Measurements from ENCODE around the gene KLK6.

DNA sequence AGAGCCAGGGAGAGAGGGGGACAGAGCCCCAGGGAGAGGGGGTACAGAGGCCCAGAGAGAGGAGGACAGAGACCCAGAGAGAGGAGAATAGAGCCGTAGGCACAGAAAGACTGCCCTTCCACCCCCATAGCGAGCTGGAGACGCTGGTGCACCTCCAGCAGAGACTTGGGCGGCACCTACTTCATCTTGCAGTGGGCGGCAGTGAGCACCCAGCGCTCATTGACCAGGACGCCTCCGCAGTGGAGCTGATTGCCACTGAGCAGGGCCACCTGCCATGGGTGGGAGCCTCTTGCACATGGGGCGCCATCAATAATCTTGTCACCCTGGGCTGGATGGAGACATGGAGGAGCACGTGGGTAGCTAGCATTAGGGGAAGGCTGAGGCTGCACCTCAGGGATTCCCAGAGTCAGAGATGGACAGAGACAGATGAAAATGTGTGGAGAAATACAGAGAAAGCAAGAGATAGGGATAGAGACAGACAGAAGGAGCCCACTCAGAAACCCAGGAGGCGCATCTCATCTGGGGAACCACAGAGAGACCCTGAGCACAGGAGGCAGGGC is 12.3 kb upstream of the KLK6 start:
- TF ChIP-seq POLR2A (IDR thresholded peaks at IDR 0.05; ENCODE audit: low read depth, low read length) (no peak), POLR2AphosphoS5 (IDR thresholded peaks at IDR 0.05; ENCODE audit: insufficient read depth, low read depth, low read length) (no peak), MYC (IDR thresholded peaks at IDR 0.05; ENCODE audit: low read depth, low read length) (no peak)
- TF ChIP-seq, protein P1, sequence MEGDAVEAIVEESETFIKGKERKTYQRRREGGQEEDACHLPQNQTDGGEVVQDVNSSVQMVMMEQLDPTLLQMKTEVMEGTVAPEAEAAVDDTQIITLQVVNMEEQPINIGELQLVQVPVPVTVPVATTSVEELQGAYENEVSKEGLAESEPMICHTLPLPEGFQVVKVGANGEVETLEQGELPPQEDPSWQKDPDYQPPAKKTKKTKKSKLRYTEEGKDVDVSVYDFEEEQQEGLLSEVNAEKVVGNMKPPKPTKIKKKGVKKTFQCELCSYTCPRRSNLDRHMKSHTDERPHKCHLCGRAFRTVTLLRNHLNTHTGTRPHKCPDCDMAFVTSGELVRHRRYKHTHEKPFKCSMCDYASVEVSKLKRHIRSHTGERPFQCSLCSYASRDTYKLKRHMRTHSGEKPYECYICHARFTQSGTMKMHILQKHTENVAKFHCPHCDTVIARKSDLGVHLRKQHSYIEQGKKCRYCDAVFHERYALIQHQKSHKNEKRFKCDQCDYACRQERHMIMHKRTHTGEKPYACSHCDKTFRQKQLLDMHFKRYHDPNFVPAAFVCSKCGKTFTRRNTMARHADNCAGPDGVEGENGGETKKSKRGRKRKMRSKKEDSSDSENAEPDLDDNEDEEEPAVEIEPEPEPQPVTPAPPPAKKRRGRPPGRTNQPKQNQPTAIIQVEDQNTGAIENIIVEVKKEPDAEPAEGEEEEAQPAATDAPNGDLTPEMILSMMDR (IDR thresholded peaks at IDR 0.05; ENCODE audit: extremely low read depth in 1 of 2, insufficient read depth in 1 of 2, low read depth in 1 of 2, low read length in 2 of 2) = no peak

Data from endothelial cell of umbilical vein (primary cell).